Breast epithelium (tissue), 3 donors: Measurements from ENCODE around the gene FNDC3A.

ENCODE experiments used
- CTCF ChIP-seq, 3 donors: fragments of 450-650 bp; IDR thresholded peaks; one replicate each; pipeline ENCODE4 v1.5.1; 2016 to 2017; ENCODE audit warnings: antibody characterized with exemption in 3 of 3, mild to moderate bottlenecking in 3 of 3, moderate library complexity in 3 of 3
- POLR2A ChIP-seq: fragments of 450-650 bp; IDR thresholded peaks from one replicate; pipeline ENCODE4 v1.6.1; 2016; ENCODE audit warnings: antibody characterized with exemption, mild to moderate bottlenecking, moderate library complexity
- POLR2AphosphoS5 ChIP-seq, 3 donors: sonication (generic); formaldehyde crosslinking; IDR thresholded peaks; one replicate each; pipeline ENCODE4 v1.6.1; 2017; ENCODE audit warnings: antibody characterized with exemption in 3 of 3

- no peak for TF ChIP-seq CTCF (IDR thresholded peaks at IDR 0.05)
- TF ChIP-seq POLR2A: no peak
- TF ChIP-seq POLR2AphosphoS5 (IDR thresholded peaks at IDR 0.05): no peak
Measured at GRCh38 chr13:49108196-49108595, 132.5 kb downstream of the FNDC3A start.
